GM03348 (cell line): ENCODE measurements around the gene TMEM115.

Experiments
- DNase-seq: peaks from one replicate; pipeline ENCODE4 v3.0.0; 2012; ENCODE audit warnings: low spot score

Gene TMEM115

GRCh38 chr3:50378024-50378423 is 18.7 kb upstream of the TMEM115 start:
- no peak for DNase-seq

GRCh38 chr3:50375258-50375931 is 16.1 kb upstream of the TMEM115 start:
- no peak for DNase-seq

- DNase-seq: no peak
Observed at GRCh38 chr3:50374363-50375257, 15.3 kb upstream of the TMEM115 start.

- no peak for DNase-seq
Observed at GRCh38 chr3:50373146-50374051, 14.1 kb upstream of the TMEM115 start.

- no peak for DNase-seq
Observed at GRCh38 chr3:50372349-50372748, 13.0 kb upstream of the TMEM115 start.

GRCh38 chr3:50371133-50371685 is 11.9 kb upstream of the TMEM115 start:
- no peak for DNase-seq

- no peak for DNase-seq
Observed at GRCh38 chr3:50370594-50370993, 11.3 kb upstream of the TMEM115 start.

- no peak for DNase-seq
Observed at GRCh38 chr3:50369012-50369670, 9.8 kb upstream of the TMEM115 start.

- no peak for DNase-seq
Observed at GRCh38 chr3:50365842-50366220, 6.5 kb upstream of the TMEM115 start.

GRCh38 chr3:50365080-50365841 is 5.9 kb upstream of the TMEM115 start:
- peak; percentile 98 for DNase-seq

GRCh38 chr3:50364573-50365079 is 5.3 kb upstream of the TMEM115 start:
- no peak for DNase-seq

- DNase-seq: no peak
Observed at GRCh38 chr3:50359760-50360110, 414 bp upstream of the TMEM115 start.

GRCh38 chr3:50358355-50358910 is 888 bp downstream of the TMEM115 start:
- DNase-seq: no peak

GRCh38 chr3:50357481-50357880 is 1.8 kb downstream of the TMEM115 start:
- DNase-seq: no peak

- DNase-seq: peak; percentile 49
Observed at GRCh38 chr3:50356553-50356952, 2.8 kb downstream of the TMEM115 start.

- DNase-seq: no peak
Observed at GRCh38 chr3:50355829-50356552, 3.3 kb downstream of the TMEM115 start.

GRCh38 chr3:50354850-50355249 is 4.5 kb downstream of the TMEM115 start:
- no peak for DNase-seq

- DNase-seq: no peak
Observed at GRCh38 chr3:50354186-50354764, 5.0 kb downstream of the TMEM115 start.
